ENCODE results near the gene PPP1R1A.
A peak's percentile ranks its signal among the peaks of the same experiment; 100 is the strongest.

PPP1R1A gene, protein sequence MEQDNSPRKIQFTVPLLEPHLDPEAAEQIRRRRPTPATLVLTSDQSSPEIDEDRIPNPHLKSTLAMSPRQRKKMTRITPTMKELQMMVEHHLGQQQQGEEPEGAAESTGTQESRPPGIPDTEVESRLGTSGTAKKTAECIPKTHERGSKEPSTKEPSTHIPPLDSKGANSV

DNA sequence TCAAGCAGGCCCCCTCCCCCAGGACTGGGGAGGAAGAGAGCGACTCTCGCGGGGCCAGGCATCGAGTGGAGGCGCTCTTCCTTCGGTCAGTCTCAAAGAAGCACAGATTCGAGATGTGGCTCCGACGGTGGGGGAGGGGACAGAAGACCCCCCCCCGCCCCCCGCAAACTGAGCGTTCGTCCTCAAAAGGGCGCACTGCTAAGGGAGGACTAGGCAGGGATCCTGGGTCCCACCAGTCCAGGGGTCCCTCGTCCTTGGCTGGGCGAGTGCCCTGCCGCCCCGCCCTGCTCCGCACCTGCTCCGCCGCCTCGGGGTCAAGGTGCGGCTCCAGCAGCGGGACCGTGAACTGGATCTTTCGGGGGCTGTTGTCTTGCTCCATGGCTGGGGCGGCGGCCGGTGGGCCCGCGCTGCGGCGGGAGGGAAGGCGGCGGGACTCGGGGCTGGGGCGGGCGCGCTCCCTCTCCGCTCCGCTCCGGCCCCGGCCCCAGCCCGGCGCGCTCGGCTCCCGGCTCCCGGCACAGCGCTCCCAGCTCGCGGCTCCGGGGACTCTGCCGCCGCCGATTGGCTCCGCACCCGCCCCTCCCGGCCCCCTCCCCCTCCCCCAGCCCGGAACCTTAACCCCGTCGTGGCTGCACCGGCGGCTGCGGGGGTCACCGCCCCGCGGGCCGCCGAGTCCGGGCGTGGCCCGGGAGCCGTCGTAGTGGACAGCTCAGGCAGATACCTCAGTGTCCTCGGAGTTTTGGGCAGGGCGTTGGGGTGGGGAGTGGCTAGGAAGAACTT, at the start of gene PPP1R1A:
Gene PPP1R1A, minus strand, starts transcription at position 550 of the 780 bp plus-strand sequence. Its CDS starts 171 bp downstream, at position 379.
- DNase-seq: no peak

GRCh38 chr12:54634795-54635194, 46.3 kb upstream of the PPP1R1A start, which contains the start of gene LACRT:
LACRT (minus strand) TSS chr12:54634895; CDS start chr12:54634841, 54 bp downstream.
- DNase-seq: no peak

GRCh38 chr12:54631988-54632728, 43.7 kb upstream of the PPP1R1A start:
- no peak for DNase-seq

GRCh38 chr12:54631551-54631950, 43.1 kb upstream of the PPP1R1A start:
- no peak for DNase-seq

DNA sequence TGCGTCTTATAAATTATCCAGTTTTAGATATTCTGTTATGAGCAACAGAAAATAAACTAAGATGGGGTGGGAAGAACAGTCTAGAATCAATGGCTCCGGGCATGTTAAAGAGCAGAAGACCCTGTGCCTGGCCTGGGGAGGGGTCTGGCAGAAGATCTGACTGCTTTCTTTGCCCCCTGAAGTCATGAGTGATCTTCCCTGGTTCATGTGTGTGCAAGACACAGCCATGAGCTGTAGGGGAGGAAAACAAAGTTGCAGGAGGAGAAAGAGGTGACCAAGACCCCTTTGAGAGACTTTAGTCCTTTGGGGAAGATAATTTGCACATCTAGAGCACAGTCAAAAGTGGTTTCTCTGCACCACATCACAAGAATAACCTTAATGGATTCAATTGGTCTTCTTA, 41.5 kb upstream of the PPP1R1A start:
- DNase-seq: no peak

GRCh38 chr12:54628186-54628846, 39.9 kb upstream of the PPP1R1A start:
- no peak for DNase-seq

GRCh38 chr12:54627304-54627703, 38.8 kb upstream of the PPP1R1A start:
- no peak for DNase-seq

DNA sequence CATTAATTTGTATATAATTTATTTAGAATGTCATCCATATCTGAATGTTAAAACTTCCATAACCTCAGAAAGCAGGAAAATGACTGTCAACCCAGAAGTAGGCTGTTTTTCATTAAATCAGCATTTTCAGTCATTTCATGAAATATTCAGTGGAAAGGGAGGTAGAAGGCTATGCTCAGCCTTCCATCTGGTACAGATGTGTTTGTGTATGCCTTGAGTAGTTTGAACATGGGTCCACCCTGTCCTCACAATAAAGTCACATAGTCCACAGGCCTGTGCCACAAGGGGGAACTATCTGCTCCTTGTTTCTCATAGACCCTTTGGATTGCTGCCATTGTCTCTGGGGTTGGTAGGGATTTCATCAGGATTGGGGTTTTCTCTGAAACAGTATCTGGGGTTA, 37.1 kb upstream of the PPP1R1A start:
- DNase-seq: no peak

GRCh38 chr12:54624315-54625279, 36.1 kb upstream of the PPP1R1A start:
- no peak for DNase-seq

DNA sequence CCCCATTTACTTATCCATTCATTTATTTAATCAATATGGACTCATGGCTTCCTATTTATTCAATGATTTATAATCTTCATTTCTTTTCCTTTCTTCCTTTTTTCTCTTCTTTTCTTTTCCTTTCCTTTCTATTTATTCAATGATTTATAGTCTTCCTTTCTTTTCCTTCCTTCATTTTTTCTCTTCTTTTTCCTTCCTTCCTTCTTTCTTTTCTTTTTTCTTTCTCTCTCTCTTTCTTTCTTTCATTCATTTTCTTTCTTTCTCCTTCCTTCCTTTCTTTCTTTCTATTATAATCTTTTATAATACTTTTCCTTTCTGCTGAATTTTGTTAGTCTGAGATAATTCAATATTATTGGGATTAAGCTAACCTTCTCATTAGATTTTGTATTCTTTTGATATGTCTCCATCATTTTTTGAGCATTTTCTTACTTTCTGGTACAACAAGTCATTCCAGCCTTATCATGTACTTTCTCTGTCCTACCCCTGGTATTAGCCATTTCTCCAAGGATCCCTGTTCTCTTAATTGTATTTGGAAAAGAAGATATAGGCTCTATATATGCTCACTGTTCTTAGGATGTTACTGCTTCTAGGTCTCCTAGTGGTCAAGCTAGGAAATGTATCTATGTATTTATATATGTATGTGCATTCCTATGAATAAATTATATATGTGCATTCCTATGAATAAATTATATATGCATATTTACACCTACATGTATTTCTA, 34.2 kb upstream of the PPP1R1A start:
- peak; percentile 7 for DNase-seq

DNA sequence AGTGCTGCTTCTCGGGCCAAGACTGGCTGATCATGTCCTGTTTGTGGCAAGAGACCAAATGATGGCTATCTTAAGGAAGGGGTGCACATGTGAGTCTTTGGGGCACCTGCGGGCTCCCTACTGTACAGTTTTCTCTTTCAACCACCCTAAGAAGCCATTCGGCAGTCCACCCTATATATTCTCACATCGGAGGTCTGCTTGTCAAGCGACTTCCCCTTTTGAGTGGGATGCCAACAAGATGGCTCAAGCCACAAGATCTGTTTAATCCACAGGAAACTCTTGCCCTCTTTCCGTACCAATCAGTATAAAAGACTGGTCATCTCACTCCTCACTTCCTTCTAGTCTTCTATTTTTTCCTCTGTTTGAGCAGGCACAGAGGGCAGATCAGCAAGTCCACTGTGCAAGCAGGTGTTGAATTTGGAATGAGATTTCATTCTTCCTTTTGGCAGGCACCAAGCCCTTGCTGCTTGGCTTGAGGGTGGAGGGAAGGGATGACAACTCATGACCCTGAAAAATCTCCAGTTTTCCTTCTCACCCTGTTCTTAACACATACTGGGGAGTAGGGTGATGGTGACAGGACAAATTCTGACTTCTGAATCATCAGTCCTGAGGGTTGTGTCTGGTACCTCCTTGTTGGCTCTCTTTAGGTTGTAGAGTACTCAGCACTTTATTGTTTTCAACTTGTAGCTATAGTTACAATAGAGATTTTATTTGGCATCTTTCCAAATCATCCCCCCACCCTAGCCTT, 28.6 kb upstream of the PPP1R1A start:
- DNase-seq: no peak

DNA sequence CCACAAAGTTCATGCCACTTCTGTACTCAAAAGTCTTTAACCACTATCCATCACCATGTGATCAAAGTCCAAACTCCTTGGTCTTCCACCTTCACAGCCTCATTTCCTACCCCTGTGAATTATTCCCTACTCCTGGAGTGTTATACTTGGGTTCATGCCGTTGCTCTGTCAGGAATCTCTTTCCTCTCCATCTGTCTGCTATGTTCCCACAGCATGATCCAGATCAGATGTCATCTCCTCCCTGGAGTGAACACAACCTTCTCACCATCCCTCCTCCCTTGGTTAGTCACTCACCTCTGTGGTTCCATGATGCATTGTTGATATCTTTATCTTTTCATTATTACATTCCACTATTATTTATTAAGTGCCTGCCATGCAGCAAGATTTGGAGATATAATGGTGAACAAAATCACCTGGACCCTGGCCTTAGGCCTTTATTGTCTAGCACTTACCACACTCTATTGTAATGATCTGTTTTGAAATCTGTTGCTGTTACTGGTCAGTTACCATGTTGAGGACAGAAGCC, 23.8 kb upstream of the PPP1R1A start:
- DNase-seq: no peak

- no peak for DNase-seq
These were observed 23.3 kb upstream of the PPP1R1A start for GRCh38 chr12:54611715-54612149.

- DNase-seq: no peak
These were observed 20.3 kb upstream of the PPP1R1A start for GRCh38 chr12:54608769-54609168.

GRCh38 chr12:54608156-54608555, 19.7 kb upstream of the PPP1R1A start:
- no peak for DNase-seq

DNA sequence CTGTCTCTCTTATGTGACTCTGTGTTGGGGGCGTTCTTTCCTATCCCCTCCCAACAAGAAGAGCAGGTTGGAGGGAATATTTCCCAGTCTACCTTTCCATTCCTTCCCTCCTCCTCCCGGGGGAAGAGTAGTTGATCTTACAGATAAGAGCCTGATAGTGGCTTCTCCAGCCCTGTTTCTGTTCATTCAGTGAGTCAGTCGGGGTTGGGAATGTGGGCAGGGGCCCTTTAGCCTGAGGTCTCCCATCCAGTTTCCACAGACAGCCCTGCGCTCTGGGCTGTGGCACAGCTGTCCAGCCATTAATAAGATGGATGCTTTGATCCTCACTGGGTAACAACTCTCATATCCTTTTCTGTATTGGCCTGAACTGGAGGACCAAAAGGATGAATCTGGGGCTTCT, 18.1 kb upstream of the PPP1R1A start:
- no peak for DNase-seq

DNA sequence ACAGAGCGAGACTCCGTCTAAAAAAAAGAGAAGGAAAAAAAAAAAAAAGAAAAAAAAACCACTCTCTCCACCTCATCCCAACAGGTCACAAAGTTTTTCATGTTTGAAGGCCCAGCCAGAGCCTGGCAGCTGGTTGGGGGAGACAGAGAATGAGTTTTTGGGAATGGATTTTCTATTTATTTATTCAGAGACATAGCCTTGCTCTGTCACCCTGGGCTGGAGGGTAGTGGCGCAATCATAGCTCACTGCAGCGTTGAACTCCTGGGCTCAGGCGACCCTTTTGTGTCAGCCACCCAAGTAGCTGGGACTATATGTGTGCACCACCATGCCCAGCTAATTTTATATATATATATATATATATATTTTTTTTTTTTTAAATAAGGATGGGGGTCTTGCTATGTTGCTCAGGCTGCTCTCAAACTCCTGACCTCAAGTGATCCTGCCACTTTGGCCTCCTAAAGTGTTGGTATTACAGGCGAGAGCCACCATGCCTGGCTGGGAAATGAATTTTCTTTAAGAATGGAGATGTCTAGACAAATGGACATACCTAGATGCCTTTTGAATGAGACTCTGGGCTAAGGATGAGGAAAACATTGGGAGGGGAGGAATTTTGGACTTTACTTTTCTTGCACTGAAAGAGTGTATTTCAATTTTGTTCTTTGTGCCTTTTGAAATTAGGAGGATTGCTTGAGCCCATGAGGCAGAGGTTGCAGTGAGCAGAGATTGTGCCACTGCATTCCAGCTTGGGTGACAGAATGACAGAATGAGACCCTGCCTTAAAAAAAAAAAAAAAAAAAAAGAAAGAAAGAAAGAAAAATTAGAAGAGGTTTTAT, 16.9 kb upstream of the PPP1R1A start:
- DNase-seq: no peak

DNA sequence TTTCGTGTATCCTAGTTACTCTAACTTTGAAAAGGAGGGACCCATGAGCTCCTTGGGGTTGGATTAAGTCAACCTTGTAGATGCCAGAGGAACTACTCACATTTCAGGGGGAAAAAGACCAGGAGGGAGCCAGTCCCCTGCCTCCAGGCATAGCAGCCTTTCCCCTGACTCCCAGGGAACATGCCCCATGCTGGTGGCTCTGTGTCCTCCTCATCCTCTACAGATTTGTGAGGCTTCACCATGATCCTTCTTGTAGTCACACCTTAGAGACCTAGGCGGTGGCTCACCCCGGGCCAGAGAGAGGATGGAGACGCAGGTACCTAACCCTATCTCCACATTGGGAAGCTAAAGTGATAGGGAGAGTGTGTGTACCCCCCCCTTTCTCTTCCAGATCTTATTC, 16.0 kb upstream of the PPP1R1A start:
- DNase-seq: no peak

- DNase-seq: no peak
These were observed 15.4 kb upstream of the PPP1R1A start for GRCh38 chr12:54603872-54604271.
